GM21367 (cell line): Measurements from ENCODE around the gene CCNA2.

Experiments used
- ATAC-seq: cut with Tn5 transposase; IDR thresholded peaks from one replicate; pipeline ENCODE4 v1.9.1; 2021; ENCODE audit not compliant: unreplicated experiment

The CCNA2 gene

GRCh38 chr4:121777625-121778024 lies 46.1 kb downstream of the CCNA2 start:
- ATAC-seq, result no peak

- ATAC-seq, result no peak
Observed at GRCh38 chr4:121776610-121777401, 46.9 kb downstream of the CCNA2 start.

GRCh38 chr4:121773883-121774282 lies 49.8 kb downstream of the CCNA2 start:
- no peak for ATAC-seq

GRCh38 chr4:121771869-121772268 lies 51.8 kb downstream of the CCNA2 start:
- no peak for ATAC-seq

GRCh38 chr4:121769341-121769740 lies 54.3 kb downstream of the CCNA2 start:
- no peak for ATAC-seq

GRCh38 chr4:121767166-121767565 lies 56.5 kb downstream of the CCNA2 start:
- ATAC-seq, result no peak
